Fibroblast of the aortic adventitia (primary cell): ENCODE measurements around the gene CALM1. TPM values are rescaled to one million over a fixed set of nuclear protein-coding genes. Genes with fewer than 3 reads are reported as not detected.

Experiments used
- DNase-seq: peaks from one replicate; pipeline ENCODE4 v3.0.0-alpha.2; 2010; ENCODE audit warnings: low read depth
- H3K4me3 ChIP-seq: 2 replicates; pipeline ENCODE4 v1.5.1; 2011; ENCODE audit warnings: low read depth, mild to moderate bottlenecking, control low read depth, low read length, moderate library complexity
- CTCF ChIP-seq: IDR thresholded peaks from 2 replicates; pipeline ENCODE4 v1.5.1; 2011; ENCODE audit warnings: mild to moderate bottlenecking, low read length, control low read depth, inconsistent platforms; ENCODE audit not compliant: insufficient read depth
- total RNA-seq: library from RNA; depleted of rRNA; stranded (reverse); fragments of >200 nt; gene quantifications from 2 replicates; pipeline ENCODE4 v1.2.3, GENCODE V29; 2012; ENCODE audit warnings: low replicate concordance

Gene CALM1
- total RNA-seq, 1 donor, result 589 TPM

- H3K4me3 ChIP-seq, result no peak overlapping the region
- TF ChIP-seq CTCF, result no peak
- peak; percentile 92 for DNase-seq
Measured at GRCh38 chr14:90419200-90419599, 22.4 kb downstream of the CALM1 start.

- H3K4me3 ChIP-seq, result no peak overlapping the region
- no peak for TF ChIP-seq CTCF
- DNase-seq, result no peak
Measured at GRCh38 chr14:90421001-90421631, 24.3 kb downstream of the CALM1 start.

- DNase-seq, result no peak
- no peak for TF ChIP-seq CTCF
- H3K4me3 ChIP-seq, result no peak overlapping the region
Measured at GRCh38 chr14:90421632-90422020, 24.8 kb downstream of the CALM1 start.

DNA sequence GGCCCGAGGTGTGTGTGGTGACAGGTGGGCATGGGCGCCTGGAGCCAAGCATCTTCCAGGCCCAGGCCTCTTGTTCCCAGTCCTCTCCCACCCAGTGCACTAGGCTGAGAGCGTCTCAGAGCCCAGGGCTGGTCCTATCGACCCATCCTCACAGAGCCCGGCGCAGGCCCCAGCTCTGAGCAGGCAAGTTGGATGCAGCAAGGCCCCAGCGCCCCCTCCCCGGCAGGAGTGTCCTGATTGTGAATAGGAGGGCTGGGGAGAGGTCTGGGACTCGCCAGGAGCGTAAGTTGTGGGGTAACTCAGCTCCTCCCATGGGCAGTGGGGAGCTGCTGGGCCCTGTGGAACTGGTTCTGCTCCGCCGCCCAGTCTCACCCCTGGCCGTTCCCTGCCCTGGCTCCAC lies 26.3 kb downstream of the CALM1 start:
- H3K4me3 ChIP-seq, result no peak overlapping the region
- no peak for TF ChIP-seq CTCF
- no peak for DNase-seq

DNA sequence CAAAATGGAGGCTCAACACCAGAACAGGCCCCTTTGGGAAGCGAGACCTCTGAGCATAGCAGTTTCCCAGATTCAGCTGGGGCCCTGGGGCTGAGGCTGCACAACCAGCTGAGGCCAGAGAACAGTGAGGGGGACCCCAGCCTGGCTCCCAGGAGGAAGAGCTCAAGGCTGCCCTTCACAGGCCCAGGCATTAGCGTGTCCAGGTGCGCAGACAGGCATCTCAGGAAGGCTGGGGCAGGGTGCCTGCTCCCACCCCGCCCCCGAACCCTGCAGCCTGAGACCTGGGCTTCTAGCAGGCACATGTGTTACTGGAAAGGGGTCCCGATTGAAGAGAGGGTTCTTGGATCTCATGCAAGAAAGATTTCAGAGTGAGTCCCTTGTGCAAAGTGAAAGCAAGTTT lies 27.2 kb downstream of the CALM1 start:
- no peak for DNase-seq
- no peak for TF ChIP-seq CTCF
- no peak overlapping the region for H3K4me3 ChIP-seq

DNA sequence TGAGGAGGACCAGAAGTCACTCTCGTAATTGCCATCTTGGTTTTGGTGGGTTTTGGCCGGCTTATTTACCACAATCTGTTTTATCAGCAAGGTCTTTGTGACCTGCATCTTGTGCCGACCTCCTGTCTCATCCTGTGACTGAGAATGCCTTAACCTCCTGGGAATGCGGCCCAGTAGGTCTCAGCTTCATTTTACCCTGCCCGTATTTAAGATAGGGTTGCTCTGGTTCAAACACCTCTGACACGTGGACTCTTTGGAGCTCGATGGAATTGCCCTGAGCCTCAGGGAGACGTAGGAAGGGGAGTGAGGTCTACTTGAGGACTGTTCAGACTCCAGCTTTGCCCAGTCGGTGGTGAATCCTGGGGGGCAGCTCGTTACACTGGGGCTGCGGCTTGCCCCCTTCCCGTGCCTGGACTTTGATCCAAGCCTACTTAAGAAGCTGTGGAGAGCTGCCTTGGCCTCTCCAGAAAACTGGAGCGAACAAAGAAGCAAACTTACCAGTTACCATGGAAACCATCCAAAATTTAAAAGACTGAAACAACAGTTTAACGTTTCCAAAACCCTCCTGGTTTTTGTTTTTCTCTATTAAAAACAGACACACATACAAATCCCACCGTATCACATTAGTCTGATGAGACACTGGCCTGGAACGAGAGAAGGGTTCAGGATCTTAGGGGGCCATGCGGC lies 28.0 kb downstream of the CALM1 start:
- DNase-seq, result peak; percentile 19
- TF ChIP-seq CTCF, result no peak
- no peak overlapping the region for H3K4me3 ChIP-seq

GRCh38 chr14:90425373-90425879 lies 28.6 kb downstream of the CALM1 start:
- no peak for DNase-seq
- no peak overlapping the region for H3K4me3 ChIP-seq
- TF ChIP-seq CTCF, result no peak
